DND-41 (cell line): Measurements from ENCODE around the gene PAEP.

Source experiments
- CTCF ChIP-seq: IDR thresholded peaks from 2 replicates; pipeline ENCODE4 v1.5.1; 2012; ENCODE audit warnings: borderline replicate concordance, low read length, moderate library complexity, mild to moderate bottlenecking; ENCODE audit not compliant: poor library complexity, severe bottlenecking; ENCODE audit errors: extremely low read depth
- EZH2 ChIP-seq: IDR thresholded peaks from 3 replicates; pipeline ENCODE4 v1.6.1; 2012; ENCODE audit warnings: borderline replicate concordance, low read depth, mild to moderate bottlenecking, moderate library complexity, low read length, inconsistent platforms; ENCODE audit not compliant: severe bottlenecking

- TF ChIP-seq CTCF (no peak), EZH2 (no peak)
These were observed 18.5 kb downstream of the PAEP start for GRCh38 chr9:135579889-135580660.
